Activated CD4-positive, alpha-beta T cell treated with anti-CD3 and anti-CD28 coated beads, Interleukin-10, Interleukin-2, amounts not matched to agents 100 ng/mL and 50 ng/mL, durations not matched to agents 16 hours and 8 hours (primary cell): ENCODE data around the gene KCNK15.

Experiments used
- DNase-seq: peaks from one replicate; pipeline ENCODE4 v3.0.0-alpha.2; 2020

Gene KCNK15

DNA sequence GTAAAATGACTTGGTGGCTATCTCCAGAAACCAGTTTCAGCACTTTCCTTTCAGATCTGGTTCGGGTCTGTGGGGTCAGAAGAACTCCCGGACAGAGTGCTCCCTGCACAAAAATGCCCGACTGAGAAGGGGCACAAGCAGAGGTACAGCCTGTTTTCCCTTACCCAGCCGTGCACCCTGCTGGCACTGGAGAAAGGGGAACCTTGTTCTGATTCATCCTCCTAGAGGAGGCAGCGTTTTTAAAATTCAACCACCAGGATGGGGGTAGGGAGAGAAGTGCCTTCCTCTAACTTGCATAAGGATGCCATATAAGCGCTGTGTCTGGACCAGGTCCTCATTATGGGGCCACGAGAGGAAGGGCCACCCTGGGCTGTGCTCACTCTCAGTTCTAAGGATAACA lies 47.1 kb downstream of the KCNK15 start:
- DNase-seq = no peak

DNA sequence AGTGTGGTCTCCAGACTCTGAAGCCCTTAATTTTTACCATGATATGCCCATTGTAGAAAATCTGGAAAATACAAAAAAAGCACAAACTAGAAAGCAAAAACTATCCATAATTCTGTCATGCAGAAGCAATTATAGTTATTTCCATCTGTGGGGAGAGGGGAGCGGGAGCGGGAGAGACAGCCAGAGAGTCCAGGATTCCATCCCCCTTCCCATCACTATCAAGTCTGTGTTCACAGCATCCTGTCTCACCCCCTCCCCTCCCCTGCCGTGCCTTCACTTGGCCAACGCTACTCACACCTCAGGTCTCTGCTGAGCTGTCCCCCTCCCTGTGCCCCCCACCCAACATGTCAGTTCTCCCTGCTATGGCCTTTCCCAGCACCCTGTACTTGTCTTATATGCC lies 50.2 kb downstream of the KCNK15 start:
- no peak for DNase-seq

DNA sequence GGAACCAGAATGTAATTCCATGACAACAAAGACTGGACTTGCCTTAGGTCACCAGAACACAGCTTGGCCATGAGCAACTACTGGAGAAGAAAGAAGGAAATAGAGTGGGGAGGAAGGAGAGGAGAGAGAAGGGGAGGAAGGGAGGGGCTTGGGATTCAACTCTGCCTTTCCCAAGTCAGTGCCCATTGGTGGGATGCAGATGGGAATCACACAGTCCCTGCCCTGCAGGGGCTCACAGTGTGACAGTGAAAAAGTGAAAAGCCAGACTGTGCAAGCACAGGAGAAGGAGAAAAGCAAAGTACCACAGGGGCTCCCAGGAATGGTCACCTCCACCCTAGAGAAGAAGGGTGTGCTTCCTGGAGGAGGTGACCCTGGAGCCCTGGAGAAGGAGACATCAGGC lies 50.6 kb downstream of the KCNK15 start:
- no peak for DNase-seq

DNA sequence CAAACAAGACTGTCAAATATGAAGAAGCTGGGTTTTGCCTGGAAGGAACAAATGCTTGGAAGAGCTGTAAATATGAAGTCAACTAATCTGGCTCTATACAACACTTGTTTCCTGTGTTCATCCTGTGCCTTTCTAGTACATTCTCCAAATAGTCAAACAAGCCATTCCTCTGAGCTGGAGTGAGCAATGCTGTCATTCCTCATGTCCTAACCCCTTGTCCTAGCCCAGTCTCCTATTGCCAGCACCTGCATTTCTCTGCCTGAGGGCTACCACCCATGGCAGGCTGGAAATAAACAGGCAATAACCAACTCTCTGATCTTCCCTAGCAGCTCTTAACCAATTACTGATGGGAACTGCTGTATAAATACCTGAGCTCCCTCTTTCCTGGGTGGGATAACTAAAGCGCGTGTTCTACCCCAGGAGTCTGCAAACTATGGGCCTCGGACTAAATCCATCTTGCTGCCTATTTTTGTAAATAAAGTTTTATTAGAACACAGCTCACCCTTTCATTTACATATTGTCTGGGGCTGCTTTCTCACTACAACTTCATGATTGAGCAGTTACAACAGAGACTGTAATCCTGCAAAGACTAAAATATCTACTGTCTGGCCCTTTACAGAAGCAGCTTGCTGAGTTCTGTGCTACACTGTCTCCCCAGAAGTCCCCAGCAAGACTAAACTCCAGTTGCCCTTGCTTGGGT lies 51.2 kb downstream of the KCNK15 start:
- no peak for DNase-seq

DNA sequence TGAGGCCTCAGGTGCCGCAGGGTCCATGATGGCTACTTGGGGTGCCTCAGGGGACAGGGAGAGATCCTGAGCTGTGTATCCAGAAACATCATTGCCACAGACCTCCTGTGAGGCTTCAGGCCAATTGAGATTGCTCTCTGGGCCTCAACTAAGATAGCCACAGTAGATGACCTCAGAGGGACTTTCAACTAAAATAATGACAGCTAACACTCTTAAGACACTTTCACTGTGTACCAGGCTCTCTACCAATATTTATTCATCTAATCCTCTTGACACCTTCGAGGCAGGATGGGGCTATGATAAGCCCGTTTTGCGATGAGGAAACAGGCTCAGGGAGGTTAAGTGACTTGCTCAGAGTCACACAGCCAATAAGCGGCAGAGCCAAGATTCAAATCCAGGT lies 54.0 kb downstream of the KCNK15 start:
- no peak for DNase-seq

DNA sequence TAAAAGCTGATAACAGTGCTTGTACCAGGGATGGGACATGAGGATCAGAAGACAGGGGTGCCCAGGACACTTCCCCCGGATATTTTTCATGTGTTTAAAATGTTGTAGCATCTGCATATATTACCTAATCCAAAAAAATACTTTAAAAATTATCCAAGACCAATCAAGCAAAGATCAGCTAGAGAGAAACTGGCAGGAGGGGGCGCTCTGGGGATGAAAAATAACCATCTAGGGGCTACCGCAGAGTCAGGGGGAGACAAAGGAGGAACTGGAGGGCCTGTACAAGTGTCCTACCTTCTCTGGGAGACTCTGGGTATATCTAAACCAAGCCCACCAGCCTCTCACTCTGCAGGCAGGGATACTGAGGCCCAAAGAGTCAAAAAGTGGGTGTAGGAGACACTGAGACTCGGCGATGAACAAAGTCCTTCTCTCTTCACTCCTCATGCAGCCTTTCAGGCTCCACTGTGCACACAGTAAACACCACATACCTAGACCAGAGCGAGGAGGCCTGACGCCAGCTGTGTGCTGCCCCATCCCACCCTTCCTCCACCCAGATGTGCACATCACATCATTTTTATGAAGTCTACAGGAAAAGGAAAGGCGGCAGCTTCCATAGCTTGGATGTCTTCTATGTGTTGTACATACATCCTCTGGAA lies 54.9 kb downstream of the KCNK15 start:
- DNase-seq = no peak
